ENCODE data around the gene GPBAR1.

The GPBAR1 gene

GRCh38 chr2:218260742-218261422 is at the start of gene GPBAR1:
TSS of gene GPBAR1 (plus strand) at chr2:218261015. CDS start at chr2:218262725, 1,710 bp downstream.
- DNase-seq, result no peak

- DNase-seq, result no peak
Observed at GRCh38 chr2:218214116-218214515, 46.7 kb upstream of the GPBAR1 start.

GRCh38 chr2:218216336-218216673 is 44.5 kb upstream of the GPBAR1 start:
- DNase-seq, result no peak

- peak; percentile 89 for DNase-seq
Observed at GRCh38 chr2:218216674-218217359, 44.0 kb upstream of the GPBAR1 start, which contains the start of gene ARPC2. TSS of gene ARPC2 (plus strand) at chr2:218217189. CDS start at chr2:218217471, 282 bp downstream.

GRCh38 chr2:218217360-218218267 is 43.2 kb upstream of the GPBAR1 start:
- DNase-seq, result peak; percentile 43

- DNase-seq, result peak; percentile 47
Observed at GRCh38 chr2:218218268-218219185, 42.3 kb upstream of the GPBAR1 start.

- DNase-seq, result no peak
Observed at GRCh38 chr2:218219934-218220333, 40.9 kb upstream of the GPBAR1 start.

- DNase-seq, result no peak
Observed at GRCh38 chr2:218221000-218221399, 39.8 kb upstream of the GPBAR1 start.

GRCh38 chr2:218223046-218223445 is 37.8 kb upstream of the GPBAR1 start:
- DNase-seq, result no peak

- no peak for DNase-seq
Observed at GRCh38 chr2:218224186-218224585, 36.6 kb upstream of the GPBAR1 start.

- no peak for DNase-seq
Observed at GRCh38 chr2:218226903-218227302, 33.9 kb upstream of the GPBAR1 start.

GRCh38 chr2:218228366-218229090 is 32.3 kb upstream of the GPBAR1 start:
- DNase-seq, result no peak

GRCh38 chr2:218229239-218229638 is 31.6 kb upstream of the GPBAR1 start:
- peak; percentile 62 for DNase-seq

- DNase-seq, result no peak
Observed at GRCh38 chr2:218229851-218230250, 31.0 kb upstream of the GPBAR1 start.

GRCh38 chr2:218230882-218231281 is 29.9 kb upstream of the GPBAR1 start:
- DNase-seq, result no peak

GRCh38 chr2:218233543-218233942 is 27.3 kb upstream of the GPBAR1 start:
- DNase-seq, result no peak

GRCh38 chr2:218234521-218234920 is 26.3 kb upstream of the GPBAR1 start:
- no peak for DNase-seq

GRCh38 chr2:218235017-218235416 is 25.8 kb upstream of the GPBAR1 start:
- DNase-seq, result no peak

- no peak for DNase-seq
Observed at GRCh38 chr2:218236829-218237228, 24.0 kb upstream of the GPBAR1 start.

GRCh38 chr2:218238887-218239286 is 21.9 kb upstream of the GPBAR1 start:
- DNase-seq, result no peak

- no peak for DNase-seq
Observed at GRCh38 chr2:218244204-218244603, 16.6 kb upstream of the GPBAR1 start.

GRCh38 chr2:218244665-218245064 is 16.1 kb upstream of the GPBAR1 start:
- DNase-seq, result no peak
